Neural cell (in vitro differentiated cells): ENCODE measurements around the gene NPHP4. TPM values are rescaled to one million over a fixed set of nuclear protein-coding genes. Genes with fewer than 3 reads are reported as not detected.

Source experiments
- H2AFZ ChIP-seq: fragments of 200-600, 300-800 bp; sonication (generic), shearing (Covaris generic); 2 replicates; pipeline ENCODE4 v1.6.0; 2014; ENCODE audit warnings: low read depth, mild to moderate bottlenecking, antibody characterized with exemption, low read length, moderate library complexity
- H3F3A ChIP-seq: fragments of 200-600 bp; shearing (Covaris generic); 2 replicates; pipeline ENCODE4 v1.6.1; 2016; ENCODE audit warnings: mild to moderate bottlenecking, moderate library complexity, mixed read lengths, antibody characterized with exemption, low read length; ENCODE audit not compliant: insufficient read depth, poor library complexity, severe bottlenecking
- H3K27ac ChIP-seq: fragments of 200-600, 300-800 bp; sonication (generic), shearing (Covaris generic); 2 replicates; pipeline ENCODE4 v1.5.1; 2014; ENCODE audit warnings: mild to moderate bottlenecking, low read length, moderate library complexity
- H3K27me3 ChIP-seq: fragments of 300-800, 200-600 bp; sonication (generic), shearing (Covaris generic); 2 replicates; pipeline ENCODE4 v1.6.0; 2014; ENCODE audit warnings: mild to moderate bottlenecking, low read depth, low read length, moderate library complexity; ENCODE audit not compliant: insufficient read depth
- H3K36me3 ChIP-seq: fragments of 300-800, 200-600 bp; sonication (generic), shearing (Covaris generic); 2 replicates; pipeline ENCODE4 v1.5.1; 2014; ENCODE audit warnings: mild to moderate bottlenecking, antibody characterized with exemption, low read length, moderate library complexity; ENCODE audit not compliant: insufficient read depth
- H3K4me2 ChIP-seq: fragments of 300-800, 200-600 bp; sonication (generic), shearing (Covaris generic); 2 replicates; pipeline ENCODE4 v1.6.0; 2014; ENCODE audit warnings: mild to moderate bottlenecking, low read length
- H3K4me3 ChIP-seq: fragments of 300-800, 200-600 bp; sonication (generic), shearing (Covaris generic); 2 replicates; pipeline ENCODE4 v1.5.1; 2014; ENCODE audit warnings: mild to moderate bottlenecking, low read length, moderate library complexity
- H3K79me2 ChIP-seq: fragments of 200-600 bp; shearing (Covaris generic); replicated peaks from 2 replicates; pipeline ENCODE4 v1.6.0; 2014; ENCODE audit warnings: mild to moderate bottlenecking, low read length, moderate library complexity; ENCODE audit not compliant: insufficient read depth
- H3K9ac ChIP-seq: fragments of 300-800, 200-600 bp; sonication (generic), shearing (Covaris generic); 2 replicates; pipeline ENCODE4 v1.6.1; 2016; ENCODE audit warnings: mild to moderate bottlenecking, low read length, mixed read lengths
- H3K9me2 ChIP-seq: fragments of 200-600 bp; shearing (Covaris generic); 2 replicates; pipeline ENCODE4 v1.6.1; 2016; ENCODE audit warnings: mild to moderate bottlenecking, low read length, mixed read lengths; ENCODE audit not compliant: insufficient read depth
- H3K9me3 ChIP-seq: fragments of 200-600, 300-800 bp; sonication (generic), shearing (Covaris generic); 2 replicates; pipeline ENCODE4 v1.6.1; 2016; ENCODE audit warnings: mild to moderate bottlenecking, mixed run types, low read length, moderate library complexity, mixed read lengths
- H4K20me1 ChIP-seq: fragments of 200-600 bp; shearing (Covaris generic); 2 replicates; pipeline ENCODE4 v1.6.1; 2016; ENCODE audit warnings: mild to moderate bottlenecking, mixed run types; ENCODE audit not compliant: insufficient read depth
- CTCF ChIP-seq: fragments of 450-650 bp; IDR thresholded peaks from 2 replicates; pipeline ENCODE4 v1.5.1; 2014; ENCODE audit warnings: antibody characterized with exemption, mild to moderate bottlenecking, moderate library complexity; ENCODE audit not compliant: poor library complexity, severe bottlenecking
- EP300 ChIP-seq: fragments of 450-650 bp; conservative IDR thresholded peaks from 2 replicates; pipeline ENCODE4 v1.6.1; 2014; ENCODE audit warnings: antibody characterized with exemption, mild to moderate bottlenecking, moderate library complexity; ENCODE audit not compliant: poor library complexity, severe bottlenecking
- EZH2 ChIP-seq: fragments of 200-600, 300-800 bp; shearing (Covaris generic), sonication (generic); IDR thresholded peaks from 2 replicates; pipeline ENCODE4 v1.6.1; 2014; ENCODE audit warnings: antibody characterized with exemption, low read length, borderline replicate concordance, mild to moderate bottlenecking; ENCODE audit not compliant: insufficient read depth, poor library complexity, severe bottlenecking
- MXI1 ChIP-seq: fragments of 450-650 bp; conservative IDR thresholded peaks from 2 replicates; pipeline ENCODE4 v1.6.1; 2014; ENCODE audit warnings: antibody characterized with exemption, mild to moderate bottlenecking; ENCODE audit not compliant: poor library complexity, severe bottlenecking
- POLR2AphosphoS5 ChIP-seq: IDR thresholded peaks from 2 replicates; pipeline ENCODE4 v1.6.1; 2012
- RAD21 ChIP-seq: fragments of 450-650 bp; conservative IDR thresholded peaks from 2 replicates; pipeline ENCODE4 v1.6.1; 2014; ENCODE audit warnings: antibody characterized with exemption, mild to moderate bottlenecking, moderate library complexity
- REST ChIP-seq: IDR thresholded peaks from 2 replicates; pipeline ENCODE4 v1.6.1; 2012; ENCODE audit warnings: borderline replicate concordance
- SMC3 ChIP-seq: fragments of 450-650 bp; conservative IDR thresholded peaks from 2 replicates; pipeline ENCODE4 v1.6.1; 2014; ENCODE audit warnings: antibody characterized with exemption, mild to moderate bottlenecking, moderate library complexity; ENCODE audit not compliant: poor library complexity
- TAF1 ChIP-seq: IDR thresholded peaks from 2 replicates; pipeline ENCODE4 v1.6.1; 2012; ENCODE audit warnings: low read depth
- polyA plus RNA-seq: library from polyadenylated mRNA; depleted of rRNA; stranded (reverse); fragments of >200 nt; gene quantifications from 2 replicates; pipeline ENCODE4 v1.2.3, GENCODE V29; 2014

Gene NPHP4
- polyA plus RNA-seq, 1 donor from 2014 or later, result 17.1 TPM

GRCh38 chr1:5972198-5972520 lies 20.1 kb downstream of the NPHP4 start:
- no peaks in the 10 kb centered on the region for H3F3A ChIP-seq
- H3K4me2 ChIP-seq, result no peak overlapping the region
- no peak overlapping the region for H3K27ac ChIP-seq
- H3K9me3 ChIP-seq, result no peaks in the 10 kb centered on the region
- H3K9me2 ChIP-seq, result no peaks in the 10 kb centered on the region
- TF ChIP-seq TAF1 (no peak), CTCF (no peak), POLR2AphosphoS5 (no peak), SMC3 (no peak), RAD21 (no peak), REST (no peak), EZH2 (no peak), EP300 (no peak)
- no peaks in the 10 kb centered on the region for H3K36me3 ChIP-seq
- H3K79me2 ChIP-seq, result no peaks in the 10 kb centered on the region
- no peak overlapping the region for H3K4me3 ChIP-seq
- H3K27me3 ChIP-seq, result no peaks in the 10 kb centered on the region
- no peaks in the 10 kb centered on the region for H4K20me1 ChIP-seq
- H3K9ac ChIP-seq, result no peak overlapping the region
- H2AFZ ChIP-seq, result no peak overlapping the region

- Histone ChIP-seq H2AFZ (no peak overlapping the region), H3K4me2 (no peak overlapping the region), H3K27ac (no peak overlapping the region), H3K9ac (no peak overlapping the region), H3K9me2 (no peaks in the 10 kb centered on the region), H4K20me1 (no peaks in the 10 kb centered on the region), H3F3A (no peaks in the 10 kb centered on the region), H3K4me3 (no peak overlapping the region), H3K79me2 (no peaks in the 10 kb centered on the region), H3K27me3 (no peaks in the 10 kb centered on the region), H3K9me3 (no peaks in the 10 kb centered on the region), H3K36me3 (no peaks in the 10 kb centered on the region)
- TF ChIP-seq RAD21 (no peak), TAF1 (no peak), REST (no peak), MXI1 (no peak), CTCF (no peak), POLR2AphosphoS5 (no peak), EZH2 (no peak), SMC3 (no peak), EP300 (no peak)
Measured at GRCh38 chr1:5971471-5972197, 20.6 kb downstream of the NPHP4 start.
